K562 (cell line): Measurements from ENCODE around the gene FAAP100. TPM values are rescaled to one million over a fixed set of nuclear protein-coding genes. Genes with fewer than 3 reads are reported as not detected.

Experiments used
- NCOA2 ChIP-seq, 2 experiments: fragments of 450-650 bp; IDR thresholded peaks; 2 replicates each; pipeline ENCODE4 v1.6.1; 2018; ENCODE audit warnings: mild to moderate bottlenecking in 2 of 2, moderate library complexity in 1 of 2; ENCODE audit not compliant: partially characterized antibody in 2 of 2
- THAP12 ChIP-seq: fragments of 250-450 bp; sonication (Bioruptor Pico); IDR thresholded peaks from 2 replicates; pipeline ENCODE4 v1.9.0; 2021; ENCODE audit warnings: mild to moderate bottlenecking, inconsistent platforms
- polyA plus RNA-seq, 8 experiments: library from polyadenylated mRNA; depleted of rRNA in 4 of 8; stranded (reverse) in 5 of 8; unstranded in 3 of 8; fragments of >200 nt; fragmentation: Nextera tagmentation in 2 of 8; fragmentation: Illumina TruSeq in 1 of 8; extraction: Ambion mirVana in 2 of 8; extraction: Trizol in 1 of 8; gene quantifications; 2 replicates each; pipeline versions ENCODE4 v1.2.1 to v1.2.3, GENCODE V29; 2011 to 2014; ENCODE audit warnings: inconsistent platforms in 1 of 8, missing spikeins in 1 of 8
- total RNA-seq, 7 experiments: library from RNA; depleted of rRNA in 6 of 7; stranded (reverse); fragments of >200 nt in 6 of 7; fragmentation: Illumina TruSeq in 2 of 7; extraction: Trizol in 2 of 7; gene quantifications; 2 replicates each; pipeline versions ENCODE4 v1.2.1 to v1.2.3, GENCODE V29; 2011 to 2021; ENCODE audit warnings: low replicate concordance in 1 of 7
- TF ChIP-seq, protein P1 (sequence below), 2 experiments: fragments of 450-650 bp in 1 of 2; sonication (generic) in 1 of 2; formaldehyde crosslinking in 1 of 2; IDR thresholded peaks; 2 replicates each; pipeline versions ENCODE4 v1.7.1 to v1.9.0; 2016 to 2022; ENCODE audit warnings: inconsistent platforms in 1 of 2, mild to moderate bottlenecking in 1 of 2, missing genetic modification reagents in 1 of 2

FAAP100 gene
- total and polyA plus RNA-seq, 9 of the 15 experiments (the other 6 are each of a cell fraction or from before 2014, with no cell fraction given), result 0.31 to 51.2 (median 12.6) TPM

- peak; percentile 36; the same call in 1 of the 2 replicates for TF ChIP-seq THAP12 (CRISPR knock-in tag)
- TF ChIP-seq, protein P1, sequence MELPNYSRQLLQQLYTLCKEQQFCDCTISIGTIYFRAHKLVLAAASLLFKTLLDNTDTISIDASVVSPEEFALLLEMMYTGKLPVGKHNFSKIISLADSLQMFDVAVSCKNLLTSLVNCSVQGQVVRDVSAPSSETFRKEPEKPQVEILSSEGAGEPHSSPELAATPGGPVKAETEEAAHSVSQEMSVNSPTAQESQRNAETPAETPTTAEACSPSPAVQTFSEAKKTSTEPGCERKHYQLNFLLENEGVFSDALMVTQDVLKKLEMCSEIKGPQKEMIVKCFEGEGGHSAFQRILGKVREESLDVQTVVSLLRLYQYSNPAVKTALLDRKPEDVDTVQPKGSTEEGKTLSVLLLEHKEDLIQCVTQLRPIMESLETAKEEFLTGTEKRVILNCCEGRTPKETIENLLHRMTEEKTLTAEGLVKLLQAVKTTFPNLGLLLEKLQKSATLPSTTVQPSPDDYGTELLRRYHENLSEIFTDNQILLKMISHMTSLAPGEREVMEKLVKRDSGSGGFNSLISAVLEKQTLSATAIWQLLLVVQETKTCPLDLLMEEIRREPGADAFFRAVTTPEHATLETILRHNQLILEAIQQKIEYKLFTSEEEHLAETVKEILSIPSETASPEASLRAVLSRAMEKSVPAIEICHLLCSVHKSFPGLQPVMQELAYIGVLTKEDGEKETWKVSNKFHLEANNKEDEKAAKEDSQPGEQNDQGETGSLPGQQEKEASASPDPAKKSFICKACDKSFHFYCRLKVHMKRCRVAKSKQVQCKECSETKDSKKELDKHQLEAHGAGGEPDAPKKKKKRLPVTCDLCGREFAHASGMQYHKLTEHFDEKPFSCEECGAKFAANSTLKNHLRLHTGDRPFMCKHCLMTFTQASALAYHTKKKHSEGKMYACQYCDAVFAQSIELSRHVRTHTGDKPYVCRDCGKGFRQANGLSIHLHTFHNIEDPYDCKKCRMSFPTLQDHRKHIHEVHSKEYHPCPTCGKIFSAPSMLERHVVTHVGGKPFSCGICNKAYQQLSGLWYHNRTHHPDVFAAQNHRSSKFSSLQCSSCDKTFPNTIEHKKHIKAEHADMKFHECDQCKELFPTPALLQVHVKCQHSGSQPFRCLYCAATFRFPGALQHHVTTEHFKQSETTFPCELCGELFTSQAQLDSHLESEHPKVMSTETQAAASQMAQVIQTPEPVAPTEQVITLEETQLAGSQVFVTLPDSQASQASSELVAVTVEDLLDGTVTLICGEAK (IDR thresholded peaks at IDR 0.05), result 0 out of 2 replicates have a peak, but pooled peaks have one; percentile 31
- TF ChIP-seq, protein P1 (CRISPR knock-in tag; IDR thresholded peaks at IDR 0.05), result no peak
- no peak for TF ChIP-seq NCOA2 (IDR thresholded peaks at IDR 0.05; ENCODE audit: partially characterized antibody in 2 of 2)
These were observed at the start of gene FAAP100 (continued) for GRCh38 chr17:81552244-81553017.
